A673 (cell line): ENCODE measurements around the gene HACD2.

Experiments
- EZH2 ChIP-seq: fragments of 200-600 bp; sonication (generic); IDR thresholded peaks from 2 replicates; pipeline ENCODE4 v1.6.1; 2017; ENCODE audit warnings: borderline replicate concordance, low read depth, mild to moderate bottlenecking, mixed read lengths, antibody characterized with exemption, low read length; ENCODE audit not compliant: poor library complexity, severe bottlenecking
- TF ChIP-seq, protein P1 (sequence below): fragments of 300-800, 200-600 bp; sonication (generic); conservative IDR thresholded peaks from 2 replicates; pipeline ENCODE4 v1.5.1; 2017; ENCODE audit warnings: low read depth, mild to moderate bottlenecking, antibody characterized with exemption, low read length, moderate library complexity, mixed read lengths

DNA sequence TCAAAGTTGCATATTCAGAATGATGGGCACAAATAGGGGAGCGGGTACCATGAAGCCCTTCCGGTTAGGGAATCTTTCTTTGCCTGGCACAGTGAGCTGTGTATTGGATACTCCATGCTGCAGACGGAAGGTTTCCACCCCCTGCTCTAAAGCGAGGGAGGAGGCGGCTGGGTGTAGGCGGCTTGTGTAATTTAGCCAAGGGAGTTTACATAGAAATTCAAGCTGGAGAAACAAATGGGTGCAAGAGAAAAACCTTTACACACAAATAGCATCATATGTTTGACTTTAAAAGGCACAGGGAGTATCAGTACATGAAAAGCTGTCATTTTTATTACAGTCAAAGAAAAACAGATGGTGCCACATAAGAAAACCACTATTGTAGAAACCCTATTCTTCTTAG, 76.7 kb downstream of the HACD2 start:
- TF ChIP-seq, protein P1, sequence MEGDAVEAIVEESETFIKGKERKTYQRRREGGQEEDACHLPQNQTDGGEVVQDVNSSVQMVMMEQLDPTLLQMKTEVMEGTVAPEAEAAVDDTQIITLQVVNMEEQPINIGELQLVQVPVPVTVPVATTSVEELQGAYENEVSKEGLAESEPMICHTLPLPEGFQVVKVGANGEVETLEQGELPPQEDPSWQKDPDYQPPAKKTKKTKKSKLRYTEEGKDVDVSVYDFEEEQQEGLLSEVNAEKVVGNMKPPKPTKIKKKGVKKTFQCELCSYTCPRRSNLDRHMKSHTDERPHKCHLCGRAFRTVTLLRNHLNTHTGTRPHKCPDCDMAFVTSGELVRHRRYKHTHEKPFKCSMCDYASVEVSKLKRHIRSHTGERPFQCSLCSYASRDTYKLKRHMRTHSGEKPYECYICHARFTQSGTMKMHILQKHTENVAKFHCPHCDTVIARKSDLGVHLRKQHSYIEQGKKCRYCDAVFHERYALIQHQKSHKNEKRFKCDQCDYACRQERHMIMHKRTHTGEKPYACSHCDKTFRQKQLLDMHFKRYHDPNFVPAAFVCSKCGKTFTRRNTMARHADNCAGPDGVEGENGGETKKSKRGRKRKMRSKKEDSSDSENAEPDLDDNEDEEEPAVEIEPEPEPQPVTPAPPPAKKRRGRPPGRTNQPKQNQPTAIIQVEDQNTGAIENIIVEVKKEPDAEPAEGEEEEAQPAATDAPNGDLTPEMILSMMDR: no peak
- TF ChIP-seq EZH2: no peak
